ENCODE data around the gene NCKAP5.

NCKAP5 gene

GRCh38 chr2:133421516-133422324, 146.5 kb downstream of the NCKAP5 start:
- no peak for DNase-seq (ENCODE audit: extremely low read depth, insufficient read length)
- H3K4me3 ChIP-seq (replicated peaks; ENCODE audit: low read depth, low read length): no peak overlapping the region
- H3K36me3 ChIP-seq (ENCODE audit: control insufficient read depth, insufficient read depth, low read length): no peaks in the 10 kb centered on the region
- TF ChIP-seq CTCF (IDR thresholded peaks at IDR 0.05; ENCODE audit: insufficient read depth, low read length, poor library complexity, severe bottlenecking): no peak
- H3K27me3 ChIP-seq (replicated peaks; ENCODE audit: control insufficient read depth, insufficient read depth, low read length): no peaks in the 10 kb centered on the region; the same call in 1 of the 2 replicates

GRCh38 chr2:133420788-133421187, 147.5 kb downstream of the NCKAP5 start:
- DNase-seq (ENCODE audit: extremely low read depth, insufficient read length): no peak
- TF ChIP-seq CTCF (IDR thresholded peaks at IDR 0.05; ENCODE audit: insufficient read depth, low read length, poor library complexity, severe bottlenecking): no peak
- Histone ChIP-seq H3K36me3 (ENCODE audit: control insufficient read depth, insufficient read depth, low read length) (no peaks in the 10 kb centered on the region), H3K4me3 (replicated peaks; ENCODE audit: low read depth, low read length) (no peak overlapping the region), H3K27me3 (replicated peaks; ENCODE audit: control insufficient read depth, insufficient read depth, low read length) (no peaks in the 10 kb centered on the region; the same call in 1 of the 2 replicates)

- no peak for DNase-seq (ENCODE audit: extremely low read depth, insufficient read length)
- no peaks in the 10 kb centered on the region; the same call in 1 of the 2 replicates for H3K27me3 ChIP-seq (replicated peaks; ENCODE audit: control insufficient read depth, insufficient read depth, low read length)
- TF ChIP-seq CTCF (IDR thresholded peaks at IDR 0.05; ENCODE audit: insufficient read depth, low read length, poor library complexity, severe bottlenecking): no peak
- no peak overlapping the region for H3K4me3 ChIP-seq (replicated peaks; ENCODE audit: low read depth, low read length)
- no peaks in the 10 kb centered on the region for H3K36me3 ChIP-seq (ENCODE audit: control insufficient read depth, insufficient read depth, low read length)
Measured at GRCh38 chr2:133418671-133419070, 149.6 kb downstream of the NCKAP5 start.

GRCh38 chr2:133418021-133418420, 150.2 kb downstream of the NCKAP5 start:
- Histone ChIP-seq H3K4me3 (replicated peaks; ENCODE audit: low read depth, low read length) (no peak overlapping the region), H3K36me3 (ENCODE audit: control insufficient read depth, insufficient read depth, low read length) (no peaks in the 10 kb centered on the region), H3K27me3 (replicated peaks; ENCODE audit: control insufficient read depth, insufficient read depth, low read length) (no peaks in the 10 kb centered on the region)
- TF ChIP-seq CTCF (IDR thresholded peaks at IDR 0.05; ENCODE audit: insufficient read depth, low read length, poor library complexity, severe bottlenecking): no peak
- no peak for DNase-seq (ENCODE audit: extremely low read depth, insufficient read length)

GRCh38 chr2:133417415-133417814, 150.8 kb downstream of the NCKAP5 start:
- Histone ChIP-seq H3K36me3 (ENCODE audit: control insufficient read depth, insufficient read depth, low read length) (no peaks in the 10 kb centered on the region), H3K4me3 (replicated peaks; ENCODE audit: low read depth, low read length) (no peak overlapping the region), H3K27me3 (replicated peaks; ENCODE audit: control insufficient read depth, insufficient read depth, low read length) (no peaks in the 10 kb centered on the region)
- DNase-seq (ENCODE audit: extremely low read depth, insufficient read length): no peak
- TF ChIP-seq CTCF (IDR thresholded peaks at IDR 0.05; ENCODE audit: insufficient read depth, low read length, poor library complexity, severe bottlenecking): no peak

Data from GM06990 (cell line).